Measurements from ENCODE around the gene CDC20.

- no peak for TF ChIP-seq EZH2 (IDR thresholded peaks at IDR 0.05; ENCODE audit: borderline replicate concordance, insufficient read depth, low read depth, low read length, poor library complexity, severe bottlenecking)
- TF ChIP-seq, protein P1, sequence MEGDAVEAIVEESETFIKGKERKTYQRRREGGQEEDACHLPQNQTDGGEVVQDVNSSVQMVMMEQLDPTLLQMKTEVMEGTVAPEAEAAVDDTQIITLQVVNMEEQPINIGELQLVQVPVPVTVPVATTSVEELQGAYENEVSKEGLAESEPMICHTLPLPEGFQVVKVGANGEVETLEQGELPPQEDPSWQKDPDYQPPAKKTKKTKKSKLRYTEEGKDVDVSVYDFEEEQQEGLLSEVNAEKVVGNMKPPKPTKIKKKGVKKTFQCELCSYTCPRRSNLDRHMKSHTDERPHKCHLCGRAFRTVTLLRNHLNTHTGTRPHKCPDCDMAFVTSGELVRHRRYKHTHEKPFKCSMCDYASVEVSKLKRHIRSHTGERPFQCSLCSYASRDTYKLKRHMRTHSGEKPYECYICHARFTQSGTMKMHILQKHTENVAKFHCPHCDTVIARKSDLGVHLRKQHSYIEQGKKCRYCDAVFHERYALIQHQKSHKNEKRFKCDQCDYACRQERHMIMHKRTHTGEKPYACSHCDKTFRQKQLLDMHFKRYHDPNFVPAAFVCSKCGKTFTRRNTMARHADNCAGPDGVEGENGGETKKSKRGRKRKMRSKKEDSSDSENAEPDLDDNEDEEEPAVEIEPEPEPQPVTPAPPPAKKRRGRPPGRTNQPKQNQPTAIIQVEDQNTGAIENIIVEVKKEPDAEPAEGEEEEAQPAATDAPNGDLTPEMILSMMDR (IDR thresholded peaks at IDR 0.05): no peak
Measured at GRCh38 chr1:43392702-43393101, 33.9 kb downstream of the CDC20 start.
